OCI-LY3 (cell line): ENCODE data around the gene LOXHD1.

Experiments used
- H2AFZ ChIP-seq: fragments of 200-600, 300-600 bp; shearing (Covaris generic); 2 replicates; pipeline ENCODE4 v1.6.0; 2014; ENCODE audit warnings: antibody characterized with exemption, low read depth, low read length
- H3K27ac ChIP-seq: fragments of 200-600, 300-600 bp; sonication (generic); 2 replicates; pipeline ENCODE4 v1.5.1; 2014; ENCODE audit warnings: mild to moderate bottlenecking, low read length, moderate library complexity, mixed read lengths
- H3K27me3 ChIP-seq: fragments of 200-600, 300-600 bp; sonication (generic); 2 replicates; pipeline ENCODE4 v1.6.1; 2014; ENCODE audit warnings: low read depth, low read length, mixed read lengths
- H3K36me3 ChIP-seq: fragments of 200-600, 300-600 bp; sonication (generic); replicated peaks from 2 replicates; pipeline ENCODE3; 2014; ENCODE audit warnings: low read depth, low read length, mixed read lengths
- H3K4me1 ChIP-seq: fragments of 300-600, 200-600 bp; sonication (generic); 2 replicates; pipeline ENCODE4 v1.6.1; 2014; ENCODE audit warnings: low read length, mixed read lengths
- H3K4me2 ChIP-seq: fragments of 200-600, 300-600 bp; sonication (generic); 2 replicates; pipeline ENCODE4 v1.6.1; 2014; ENCODE audit warnings: low read length, mixed read lengths
- H3K4me3 ChIP-seq: fragments of 300-600, 200-600 bp; sonication (generic); 2 replicates; pipeline ENCODE4 v1.5.1; 2014; ENCODE audit warnings: antibody characterized with exemption, mild to moderate bottlenecking, low read length, moderate library complexity
- H3K79me2 ChIP-seq: fragments of 300-600, 200-600 bp; shearing (Covaris generic); 2 replicates; pipeline ENCODE4 v1.6.1; 2014; ENCODE audit warnings: mild to moderate bottlenecking, low read length, mixed read lengths
- H3K9ac ChIP-seq: fragments of 300-600, 200-600 bp; shearing (Covaris generic); 2 replicates; pipeline ENCODE4 v1.6.0; 2014; ENCODE audit warnings: mild to moderate bottlenecking, low read length, moderate library complexity
- H3K9me3 ChIP-seq: fragments of 200-600, 300-600 bp; shearing (Covaris generic); 2 replicates; pipeline ENCODE4 v1.6.1; 2014; ENCODE audit warnings: low read length, mixed read lengths; ENCODE audit not compliant: insufficient read depth
- H4K20me1 ChIP-seq: fragments of 200-600, 300-600 bp; sonication (generic); 2 replicates; pipeline ENCODE4 v1.6.1; 2016; ENCODE audit warnings: low read length, mixed read lengths; ENCODE audit not compliant: insufficient read depth
- CTCF ChIP-seq: fragments of 200-600, 300-600 bp; sonication (generic); IDR thresholded peaks from 2 replicates; pipeline ENCODE4 v1.5.1; 2014; ENCODE audit warnings: antibody characterized with exemption, low read length, low read depth
- EZH2phosphoT487 ChIP-seq: fragments of 200-600 bp; shearing (Covaris generic); IDR thresholded peaks from 2 replicates; pipeline ENCODE4 v1.6.1; 2018; ENCODE audit warnings: antibody characterized with exemption, mixed run types, low read depth

LOXHD1 gene

GRCh38 chr18:46680784-46681695, 24.0 kb upstream of the LOXHD1 start:
- no peak overlapping the region for H2AFZ ChIP-seq
- H3K79me2 ChIP-seq = no peaks in the 10 kb centered on the region
- H3K36me3 ChIP-seq = no peaks in the 10 kb centered on the region
- no peaks in the 10 kb centered on the region for H4K20me1 ChIP-seq
- H3K27me3 ChIP-seq = peaks cover 36% of the 10 kb centered on the region
- no peak overlapping the region for H3K4me3 ChIP-seq
- TF ChIP-seq EZH2phosphoT487 (no peak), CTCF (no peak)
- H3K27ac ChIP-seq = no peak overlapping the region
- no peak overlapping the region for H3K4me2 ChIP-seq
- no peaks in the 10 kb centered on the region for H3K4me1 ChIP-seq
- no peaks in the 10 kb centered on the region for H3K9me3 ChIP-seq
- H3K9ac ChIP-seq = no peak overlapping the region

GRCh38 chr18:46679846-46680598, 23.0 kb upstream of the LOXHD1 start:
- H3K4me3 ChIP-seq = no peak overlapping the region
- no peak overlapping the region for H3K9ac ChIP-seq
- H3K27ac ChIP-seq = no peak overlapping the region
- H3K4me2 ChIP-seq = no peak overlapping the region
- no peaks in the 10 kb centered on the region for H3K4me1 ChIP-seq
- no peak for TF ChIP-seq EZH2phosphoT487
- no peak for TF ChIP-seq CTCF
- no peaks in the 10 kb centered on the region for H3K36me3 ChIP-seq
- H3K9me3 ChIP-seq = no peaks in the 10 kb centered on the region
- peaks cover 37% of the 10 kb centered on the region for H3K27me3 ChIP-seq
- H2AFZ ChIP-seq = no peak overlapping the region
- no peaks in the 10 kb centered on the region for H4K20me1 ChIP-seq
- no peaks in the 10 kb centered on the region for H3K79me2 ChIP-seq

GRCh38 chr18:46678785-46679399, 21.9 kb upstream of the LOXHD1 start:
- Histone ChIP-seq H3K79me2 (no peaks in the 10 kb centered on the region), H3K4me1 (no peaks in the 10 kb centered on the region), H4K20me1 (no peaks in the 10 kb centered on the region), H3K27ac (no peak overlapping the region), H2AFZ (no peak overlapping the region), H3K4me2 (no peak overlapping the region), H3K27me3 (peaks cover 46% of the 10 kb centered on the region), H3K4me3 (no peak overlapping the region), H3K9ac (no peak overlapping the region), H3K9me3 (no peaks in the 10 kb centered on the region), H3K36me3 (no peaks in the 10 kb centered on the region)
- no peak for TF ChIP-seq CTCF
- no peak for TF ChIP-seq EZH2phosphoT487

GRCh38 chr18:46678041-46678440, 21.0 kb upstream of the LOXHD1 start:
- Histone ChIP-seq H3K9ac (no peak overlapping the region), H3K79me2 (no peaks in the 10 kb centered on the region), H3K27ac (no peak overlapping the region), H4K20me1 (no peaks in the 10 kb centered on the region), H2AFZ (no peak overlapping the region), H3K4me1 (no peaks in the 10 kb centered on the region), H3K4me3 (no peak overlapping the region), H3K27me3 (peaks cover 53% of the 10 kb centered on the region), H3K36me3 (no peaks in the 10 kb centered on the region), H3K4me2 (no peak overlapping the region), H3K9me3 (no peaks in the 10 kb centered on the region)
- TF ChIP-seq EZH2phosphoT487 = no peak
- no peak for TF ChIP-seq CTCF
